ENCODE data around the gene ELMO1.
A peak's percentile ranks its signal among the peaks of the same experiment; 100 is the strongest.

The ELMO1 gene

DNA sequence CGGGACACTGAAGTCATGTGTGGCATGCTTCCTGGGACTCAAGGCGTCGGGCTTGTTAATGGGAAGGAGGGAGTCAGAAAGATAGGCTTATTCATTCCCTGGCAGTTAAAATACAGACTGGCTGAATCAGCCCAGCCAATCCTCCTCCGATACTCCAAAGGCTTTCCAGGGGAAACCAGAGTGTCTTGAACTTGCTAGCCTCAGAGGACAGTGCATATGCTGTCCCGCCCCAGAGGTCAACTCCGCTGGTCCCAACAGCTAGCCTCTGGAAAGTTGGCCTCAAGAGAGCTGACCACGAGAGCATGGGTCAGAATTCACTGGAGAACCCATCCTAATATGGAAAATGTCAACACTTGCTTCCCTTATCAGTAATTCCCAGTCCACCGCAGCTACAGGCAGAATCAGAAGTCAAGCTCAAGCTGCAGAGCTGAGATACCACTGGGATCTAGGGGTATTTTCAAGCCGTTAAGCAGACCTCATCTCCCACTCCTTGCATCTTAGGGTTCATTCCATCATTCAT is 43.0 kb downstream of the ELMO1 start:
- no peak for DNase-seq

DNA sequence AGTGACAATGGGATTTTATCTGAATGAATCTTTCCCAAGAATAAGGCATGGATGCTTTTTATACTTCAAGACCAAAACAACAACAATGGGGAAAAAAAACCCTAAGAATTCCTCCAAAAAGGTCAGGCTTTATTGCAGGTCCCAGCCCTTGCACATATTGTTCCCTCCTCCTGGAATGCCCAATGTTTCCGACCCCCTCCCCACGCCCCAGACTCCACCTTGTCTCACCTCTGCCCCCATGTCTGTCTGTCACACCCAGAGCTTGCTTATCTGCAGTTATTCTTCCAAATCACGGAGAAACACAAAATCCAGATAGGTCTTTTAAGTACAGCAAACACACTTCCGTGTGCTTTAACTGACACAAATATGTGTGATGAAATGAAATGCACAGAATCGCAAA is 43.5 kb downstream of the ELMO1 start:
- DNase-seq = no peak

DNA sequence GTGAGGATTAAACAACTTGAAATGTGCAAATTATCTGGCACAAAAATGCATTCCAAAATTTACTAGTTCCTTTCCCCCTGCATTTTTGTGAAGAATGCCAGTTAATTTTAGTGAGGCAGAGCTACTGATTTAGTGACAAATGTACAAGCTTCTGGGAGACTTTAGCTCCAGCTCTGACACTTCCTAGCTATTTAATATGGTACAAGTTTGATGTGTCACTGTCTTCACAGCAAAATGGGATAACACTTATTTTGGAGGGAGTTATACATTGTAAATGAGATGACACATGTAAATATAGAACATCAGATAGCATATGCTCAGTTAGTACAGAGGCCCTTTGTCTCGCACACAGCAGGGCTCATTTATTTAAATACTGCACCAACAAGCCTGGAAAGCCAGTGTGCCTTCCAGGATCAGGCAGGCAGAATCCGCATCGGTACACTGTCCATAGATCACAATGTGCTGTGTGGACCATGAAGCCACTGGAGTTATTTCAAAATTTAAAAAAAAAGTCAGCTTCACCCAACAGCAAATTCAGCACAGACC is 48.7 kb downstream of the ELMO1 start:
- no peak for DNase-seq

DNA sequence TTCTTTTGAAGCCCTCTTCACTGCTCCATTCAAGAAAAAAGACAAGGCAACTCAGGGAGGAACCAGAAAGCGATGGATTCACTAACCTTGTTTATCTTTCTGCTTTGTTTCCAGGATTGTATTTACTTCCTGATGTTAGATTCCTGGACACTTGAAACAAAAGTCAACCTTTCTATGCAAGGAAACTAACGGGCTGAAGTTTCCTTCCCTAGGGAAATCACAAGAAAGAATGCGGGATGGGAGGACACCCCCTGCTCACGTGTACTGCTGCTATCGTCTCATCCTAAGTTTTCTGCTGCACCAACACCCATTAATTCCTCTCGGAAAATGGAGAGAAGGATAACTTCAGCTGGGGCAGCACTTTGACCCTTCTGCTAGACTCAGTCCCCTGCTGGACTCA is 50.3 kb downstream of the ELMO1 start:
- DNase-seq = no peak

DNA sequence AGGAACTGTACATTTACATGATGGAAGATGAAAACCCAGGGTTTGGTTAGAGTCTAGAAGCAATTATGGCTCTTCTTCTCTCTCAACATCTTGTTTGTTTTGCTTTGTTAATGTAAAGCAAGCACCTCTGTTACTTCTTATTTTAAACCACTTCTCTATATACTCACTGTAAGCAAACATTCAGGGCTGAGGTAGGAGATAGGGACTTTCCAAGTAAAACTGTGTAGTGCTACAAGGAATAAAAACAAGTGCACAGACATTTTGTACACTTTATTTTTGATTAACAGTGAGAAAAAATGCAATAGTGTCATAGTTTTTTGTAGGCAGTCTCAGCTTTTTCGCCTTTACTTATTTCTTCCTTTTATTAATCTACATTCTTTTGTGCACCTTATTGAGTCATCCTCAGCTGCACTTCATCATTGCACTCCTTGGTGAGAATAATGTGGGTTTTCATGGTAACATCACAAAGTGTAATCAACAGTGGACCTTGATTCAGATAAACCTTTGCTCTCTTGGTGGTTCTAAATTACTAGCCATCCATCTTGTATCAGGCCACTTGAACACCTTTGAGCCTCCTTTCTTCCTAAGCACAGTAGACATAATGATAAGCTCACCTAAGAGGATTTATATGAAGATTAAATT is 52.9 kb downstream of the ELMO1 start:
- DNase-seq = no peak

DNA sequence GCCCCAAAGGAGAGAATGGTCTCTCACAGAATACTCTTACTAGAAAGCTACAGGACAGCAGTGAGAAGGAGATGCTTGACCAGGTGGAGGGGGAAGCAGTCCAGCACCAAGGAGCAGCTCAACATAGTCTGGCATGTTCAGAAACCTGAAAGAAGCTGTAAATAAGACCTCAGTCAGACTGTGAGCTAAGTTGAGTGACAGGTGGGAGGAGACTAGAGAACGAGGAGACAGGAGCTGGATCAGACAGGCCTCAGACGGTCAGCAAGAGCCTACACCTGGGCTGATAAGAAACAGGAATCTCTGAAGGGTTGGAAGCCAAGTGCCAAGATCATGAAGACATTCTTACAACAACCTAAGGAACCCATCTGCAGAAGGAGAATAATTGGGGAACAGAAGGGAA is 54.5 kb downstream of the ELMO1 start:
- no peak for DNase-seq

DNA sequence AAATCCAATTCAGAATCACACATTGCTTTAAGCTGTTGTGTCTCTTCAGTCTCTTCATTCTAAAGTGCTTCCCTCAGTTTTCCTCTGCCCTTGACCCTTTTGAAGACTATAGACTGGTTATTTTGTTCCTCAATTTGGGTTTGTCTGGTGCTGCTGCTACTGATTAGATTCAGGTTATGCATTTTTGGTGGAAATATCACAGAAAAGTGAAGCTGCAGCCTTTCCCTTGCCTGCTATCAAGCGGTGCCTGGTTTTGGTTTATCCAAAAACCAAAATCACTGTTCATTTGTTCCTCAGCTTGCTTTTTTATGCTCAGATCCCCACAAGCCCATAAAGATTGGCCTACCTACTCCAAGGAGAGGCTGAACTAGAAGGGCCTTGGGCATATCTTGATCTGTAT is 55.2 kb downstream of the ELMO1 start:
- no peak for DNase-seq

DNA sequence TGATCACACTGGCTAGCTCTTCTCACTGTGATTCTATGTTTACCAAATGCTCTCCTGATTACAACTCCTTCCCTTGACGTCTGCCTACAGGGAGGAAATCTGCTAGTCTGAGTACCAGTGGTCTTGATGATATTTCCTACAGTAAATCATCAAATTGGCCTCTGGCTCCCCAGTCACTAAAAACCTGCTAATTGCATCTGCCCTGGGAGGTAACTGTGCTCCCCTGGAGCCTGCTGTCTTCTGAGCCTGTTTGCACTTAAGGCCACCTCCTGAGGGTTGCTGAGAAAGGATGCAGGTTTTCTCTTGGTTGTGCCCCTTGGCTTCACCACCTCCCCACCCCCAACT is 56.0 kb downstream of the ELMO1 start:
- no peak for DNase-seq

DNA sequence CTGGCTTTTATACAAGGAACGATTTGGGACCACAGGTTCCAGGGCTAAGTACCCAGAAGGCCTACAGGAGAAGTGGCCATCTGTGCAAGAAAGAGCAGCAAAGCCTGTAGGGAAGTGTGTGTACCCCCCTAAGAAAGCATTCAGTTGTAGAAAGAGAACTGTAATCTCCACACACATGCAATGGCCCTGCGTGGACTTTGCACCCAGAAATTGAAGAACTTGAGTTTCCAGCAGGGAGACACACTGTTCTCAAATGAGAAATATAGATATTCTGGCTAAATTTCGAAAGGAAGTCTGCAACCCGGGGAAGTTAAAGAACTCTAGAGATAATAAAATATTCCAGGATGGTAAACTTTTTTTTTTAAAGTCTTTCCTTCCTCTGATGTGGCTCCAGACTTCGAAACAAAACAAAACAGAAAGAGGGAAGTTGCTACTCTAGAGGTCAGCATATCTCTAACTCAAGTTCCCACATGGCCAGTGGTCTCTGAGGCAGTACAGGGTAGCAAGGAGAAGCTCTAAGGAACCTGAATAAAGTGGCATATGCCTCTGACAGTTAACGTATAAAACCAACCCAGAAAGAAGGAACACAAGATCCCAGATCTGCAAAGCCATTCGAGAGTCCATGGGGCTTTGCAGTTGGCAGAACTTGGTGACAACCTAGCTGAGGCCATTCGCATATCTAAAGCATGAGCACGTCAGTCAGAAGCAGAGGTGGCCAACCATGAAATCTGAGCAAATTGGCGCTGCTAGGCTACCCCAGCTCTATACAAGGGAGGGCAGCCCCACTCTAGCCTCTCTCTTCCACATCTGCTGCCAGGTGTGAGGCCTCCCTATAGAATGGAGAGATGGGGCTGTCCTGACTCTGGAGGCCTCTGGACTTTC is 56.6 kb downstream of the ELMO1 start:
- DNase-seq = peak; percentile 36

DNA sequence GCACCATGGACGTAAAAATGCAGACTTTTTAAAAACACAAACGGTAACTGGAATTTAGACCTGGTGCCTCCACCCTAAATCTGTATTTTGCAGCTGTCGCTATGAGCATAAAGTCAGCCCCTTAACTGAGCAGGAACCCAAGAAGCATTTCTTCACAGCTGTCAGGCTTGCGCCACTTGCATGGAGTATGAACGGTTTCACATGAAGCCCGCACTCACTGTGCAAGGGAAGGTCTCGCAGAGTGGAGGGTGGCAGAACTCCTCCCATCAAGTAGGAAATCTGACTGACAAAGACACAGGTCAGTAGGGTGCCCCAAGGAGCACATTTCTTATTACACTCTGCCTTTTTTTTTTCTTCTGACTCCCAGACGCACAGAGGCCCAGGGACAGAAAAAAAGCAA is 58.5 kb downstream of the ELMO1 start:
- no peak for DNase-seq

DNA sequence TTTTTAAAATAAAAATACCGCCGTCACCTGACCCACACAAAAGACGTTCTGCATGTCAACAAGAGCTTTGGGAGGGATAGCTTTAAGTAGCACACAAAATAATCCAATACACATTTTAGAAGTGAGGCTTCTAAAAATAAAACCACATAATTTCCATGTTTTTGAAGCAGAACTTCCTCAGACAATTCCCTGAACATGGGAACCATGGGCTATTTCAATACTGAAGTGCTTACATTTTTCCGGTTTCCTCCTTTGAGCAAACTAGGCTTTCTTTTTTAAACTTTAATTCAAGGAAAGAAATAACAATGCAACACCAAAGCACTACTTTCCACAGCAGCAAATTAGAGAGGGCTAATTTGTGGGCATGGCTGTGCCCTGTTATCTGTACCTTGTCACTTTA is 59.9 kb downstream of the ELMO1 start:
- no peak for DNase-seq

DNA sequence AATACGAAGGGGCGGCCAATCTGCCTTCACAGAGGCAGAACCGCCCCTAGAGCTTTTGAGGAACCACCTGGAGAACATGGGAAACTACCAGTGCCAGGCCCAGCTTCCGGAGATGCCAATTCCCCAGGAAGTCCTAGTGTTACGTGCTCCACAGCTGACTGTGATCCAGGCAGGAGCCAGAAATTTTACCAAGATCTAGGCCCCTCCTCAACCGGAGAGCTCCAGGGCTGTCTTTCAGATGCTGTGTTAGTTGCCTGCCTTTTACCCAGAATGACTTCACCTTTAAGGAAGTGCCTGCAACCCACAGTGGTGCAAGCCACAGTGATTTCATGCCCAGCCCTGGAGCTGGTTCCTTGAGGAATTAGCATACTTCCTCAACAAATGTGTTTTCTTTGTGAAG is 62.9 kb downstream of the ELMO1 start:
- DNase-seq = no peak

GRCh38 chr7:37382546-37383088 is 66.0 kb downstream of the ELMO1 start:
- DNase-seq = no peak

DNA sequence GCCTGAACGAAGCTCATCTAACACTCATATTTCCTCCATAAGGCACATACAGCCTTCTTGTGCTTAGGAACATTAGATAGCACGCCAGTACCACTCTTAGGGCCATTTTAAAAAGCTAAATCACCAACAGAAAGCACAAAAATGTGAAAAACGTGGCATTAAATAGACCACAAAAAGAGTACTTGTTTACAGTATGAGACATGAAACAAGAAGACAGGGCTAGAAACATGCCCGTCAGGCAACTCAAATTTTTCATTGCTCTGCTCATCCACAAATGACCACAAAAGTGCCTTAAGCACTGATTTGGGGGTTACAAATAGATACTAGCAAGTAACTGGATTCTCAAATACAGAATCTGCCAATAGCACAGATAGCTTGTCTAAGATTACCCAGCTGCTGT is 67.8 kb downstream of the ELMO1 start:
- no peak for DNase-seq

GRCh38 chr7:37379546-37380277 is 69.0 kb downstream of the ELMO1 start:
- DNase-seq = no peak

- DNase-seq = no peak
Measured at GRCh38 chr7:37377231-37377630, 71.4 kb downstream of the ELMO1 start.

- no peak for DNase-seq
Measured at GRCh38 chr7:37376386-37376785, 72.3 kb downstream of the ELMO1 start.

DNA sequence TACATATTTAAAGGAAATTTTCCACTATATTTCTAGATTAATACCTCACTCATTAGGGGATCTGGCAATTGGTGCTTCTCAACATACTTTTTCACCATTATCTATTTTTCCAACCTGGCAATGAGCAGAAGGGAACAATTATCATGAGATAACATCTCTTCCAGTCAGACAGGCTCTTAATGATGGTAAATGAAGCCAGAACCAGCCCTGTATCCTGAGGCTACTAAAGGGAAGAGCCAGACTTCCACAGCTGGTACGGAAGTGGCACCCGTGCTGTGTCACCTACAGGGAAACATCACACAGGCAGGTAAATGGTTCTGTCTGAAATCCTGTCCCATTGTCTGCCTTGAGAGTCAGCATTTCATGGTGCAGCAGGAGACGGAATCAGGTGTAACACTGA is 75.9 kb downstream of the ELMO1 start:
- no peak for DNase-seq

DNA sequence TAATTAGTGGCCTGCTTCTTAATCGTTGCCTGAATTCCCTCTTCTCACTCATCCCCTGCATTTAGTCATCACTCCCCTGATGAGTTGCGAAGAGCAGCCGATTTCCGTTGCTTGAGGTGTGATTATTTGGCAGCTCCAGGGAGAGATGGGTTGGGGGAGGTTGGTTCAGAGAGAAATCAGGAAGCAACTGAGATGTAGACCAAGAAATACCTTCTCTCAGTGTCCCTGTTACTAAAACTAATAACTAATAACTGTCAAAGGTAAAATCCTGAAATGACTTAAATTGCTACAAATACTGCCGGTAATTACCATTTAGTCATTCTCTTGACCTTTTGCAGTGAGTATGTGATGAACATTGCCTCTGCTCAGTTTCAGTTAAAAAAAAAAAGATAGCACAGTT is 76.9 kb downstream of the ELMO1 start:
- no peak for DNase-seq

- DNase-seq = no peak
Measured at GRCh38 chr7:37369906-37370305, 78.8 kb downstream of the ELMO1 start.

DNA sequence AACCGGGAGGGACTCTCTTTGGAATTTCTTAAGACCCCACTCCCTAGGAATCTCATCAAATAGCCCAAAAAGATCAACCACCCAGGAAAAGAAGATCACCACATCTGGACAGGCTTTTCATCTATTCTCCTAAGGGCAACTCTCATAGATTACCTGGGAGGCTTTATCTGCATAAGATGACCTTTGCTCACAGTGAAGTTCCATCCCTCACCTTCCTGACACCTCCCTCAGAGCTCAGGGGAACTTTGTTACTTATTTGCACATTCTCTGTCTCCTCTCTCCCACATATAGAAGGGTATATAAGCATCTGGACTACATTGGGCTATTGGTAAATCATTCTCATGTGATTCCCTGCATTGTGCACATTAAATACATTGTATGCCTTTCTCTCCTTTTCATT is 80.1 kb downstream of the ELMO1 start:
- DNase-seq = no peak

DNA sequence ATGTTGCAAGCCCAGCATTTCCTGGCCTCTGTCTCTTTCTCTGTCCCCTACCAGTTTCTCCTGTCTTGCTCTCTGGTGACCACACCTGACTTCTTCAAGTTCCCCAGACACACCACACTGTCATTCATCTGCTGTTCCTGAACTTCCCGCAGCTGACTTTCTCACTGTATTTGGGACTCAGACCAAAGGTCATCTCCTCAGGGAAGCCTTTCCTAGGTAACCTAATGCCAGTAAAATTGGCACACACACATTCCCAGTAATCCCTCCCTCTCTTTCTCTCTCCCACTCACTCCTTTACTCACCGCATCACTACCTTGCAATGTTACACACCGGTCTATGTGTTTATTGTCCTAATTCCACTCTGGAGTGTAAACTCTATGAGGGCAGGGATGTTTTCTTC is 81.7 kb downstream of the ELMO1 start:
- DNase-seq = no peak

DNA sequence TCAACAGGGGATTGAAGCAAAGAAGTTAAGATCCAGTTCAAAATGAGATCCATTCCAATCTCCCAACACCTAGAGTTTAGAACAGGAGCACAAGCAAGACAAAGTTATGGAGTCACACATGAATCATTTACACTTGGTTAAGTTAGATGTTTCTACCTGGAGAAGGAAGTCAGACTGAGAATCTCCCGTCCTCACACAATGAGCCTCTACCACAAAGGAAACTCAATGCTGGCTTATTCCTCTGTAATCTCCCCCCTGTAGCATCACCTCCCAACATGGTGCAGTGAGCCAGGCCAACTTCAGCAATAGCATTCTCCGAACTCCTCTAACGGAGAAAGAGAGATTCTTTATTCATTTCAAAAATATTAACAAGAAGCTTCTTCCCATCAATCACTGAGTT is 82.2 kb downstream of the ELMO1 start:
- no peak for DNase-seq

All from midbrain (tissue), 1 donor.